Measurements from ENCODE around the gene POLDIP2.

DNA sequence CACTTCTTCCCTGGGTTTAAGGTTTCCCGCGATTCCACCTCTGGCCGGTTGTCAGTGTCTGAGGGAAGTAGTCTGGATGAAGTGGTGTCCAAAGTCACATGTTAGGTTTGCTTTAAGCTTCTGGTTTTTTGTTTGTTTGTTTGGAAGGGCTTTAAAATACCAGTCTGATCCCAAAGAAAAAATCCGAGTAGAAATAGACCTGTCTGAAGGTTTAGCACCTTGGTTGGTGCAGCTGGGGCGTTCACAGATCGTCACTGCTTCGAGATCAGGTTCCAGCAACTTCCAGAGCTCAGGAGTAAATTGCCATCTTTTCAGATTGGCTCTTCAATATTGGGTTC lies 37.8 kb downstream of the POLDIP2 start:
- TF ChIP-seq CTCF (conservative IDR thresholded peaks at IDR 0.05; ENCODE audit: low read length), result no peak
- TF ChIP-seq EZH2phosphoT487 (IDR thresholded peaks at IDR 0.05; ENCODE audit: borderline replicate concordance), result no peak
